GM21526 (cell line): ENCODE data around the gene PLEKHG4B.

ENCODE experiments used
- ATAC-seq: cut with Tn5 transposase; IDR thresholded peaks from one replicate; pipeline ENCODE4 v1.9.1; 2021; ENCODE audit warnings: moderate library complexity; ENCODE audit not compliant: unreplicated experiment, low FRiP score

PLEKHG4B gene

GRCh38 chr5:185095-186070 is 93.4 kb downstream of the PLEKHG4B start:
- ATAC-seq: no peak

GRCh38 chr5:186091-187041 is 94.4 kb downstream of the PLEKHG4B start:
- no peak for ATAC-seq

GRCh38 chr5:187042-187431 is 95.1 kb downstream of the PLEKHG4B start:
- no peak for ATAC-seq

- no peak for ATAC-seq
These were observed 95.9 kb downstream of the PLEKHG4B start for GRCh38 chr5:187617-188451.

GRCh38 chr5:188488-189481 is 96.8 kb downstream of the PLEKHG4B start:
- peak; percentile 81 for ATAC-seq

- ATAC-seq: no peak
These were observed 97.5 kb downstream of the PLEKHG4B start for GRCh38 chr5:189486-189885.

- ATAC-seq: no peak
These were observed 98.0 kb downstream of the PLEKHG4B start for GRCh38 chr5:189976-190365.

GRCh38 chr5:190366-191035 is 98.5 kb downstream of the PLEKHG4B start:
- ATAC-seq: peak; percentile 32

- peak; percentile 35 for ATAC-seq
These were observed 99.3 kb downstream of the PLEKHG4B start, which contains the start of gene LRRC14B for GRCh38 chr5:191036-191948. Gene LRRC14B, plus strand, starts transcription at chr5:191495. Its CDS starts 44 bp downstream, at chr5:191539.

- no peak for ATAC-seq
These were observed 100.2 kb downstream of the PLEKHG4B start for GRCh38 chr5:191949-192690.

- no peak for ATAC-seq
These were observed 100.7 kb downstream of the PLEKHG4B start for GRCh38 chr5:192691-192969.

- no peak for ATAC-seq
These were observed 101.2 kb downstream of the PLEKHG4B start for GRCh38 chr5:192970-193831.

- no peak for ATAC-seq
These were observed 102.1 kb downstream of the PLEKHG4B start for GRCh38 chr5:194102-194501.

GRCh38 chr5:194603-195209 is 102.7 kb downstream of the PLEKHG4B start:
- ATAC-seq: no peak

- ATAC-seq: no peak
These were observed 103.6 kb downstream of the PLEKHG4B start for GRCh38 chr5:195401-196160.
